Peyer's patch (tissue), 4 donors: ENCODE measurements around the gene ROBO1.

Source experiments
- CTCF ChIP-seq, 6 experiments: fragments of 450-650 bp in 4 of 6; fragments of 200-600 bp in 2 of 6; sonication (generic) in 1 of 6; IDR thresholded peaks; one replicate each; pipeline ENCODE4 v1.5.1; 2017 to 2019; ENCODE audit warnings: antibody characterized with exemption in 6 of 6, mild to moderate bottlenecking in 3 of 6, moderate library complexity in 1 of 6
- POLR2A ChIP-seq, 2 donors: fragments of 450-650 bp; IDR thresholded peaks; one replicate each; pipeline ENCODE4 v1.5.1; 2017; ENCODE audit warnings: antibody characterized with exemption in 2 of 2, mild to moderate bottlenecking in 2 of 2, moderate library complexity in 2 of 2

- TF ChIP-seq CTCF (IDR thresholded peaks at IDR 0.05) (no peak), POLR2A (IDR thresholded peaks at IDR 0.05) (no peak)
These were observed 892.4 kb downstream of the ROBO1 start for GRCh38 chr3:78875436-78875835.
